AG09319 (cell line): ENCODE results near the gene ATOX1.
A peak's percentile ranks its signal among the peaks of the same experiment; 100 is the strongest.

Experiments used
- DNase-seq: peaks from one replicate; pipeline ENCODE4 v3.0.0-alpha.2; 2010; ENCODE audit warnings: low read depth; ENCODE audit errors: extremely low read depth
- TF ChIP-seq, protein P1 (sequence below): IDR thresholded peaks from 2 replicates; pipeline ENCODE4 v1.5.1; 2011; ENCODE audit warnings: low read depth, mild to moderate bottlenecking, inconsistent platforms, low read length, moderate library complexity

The ATOX1 gene

DNA sequence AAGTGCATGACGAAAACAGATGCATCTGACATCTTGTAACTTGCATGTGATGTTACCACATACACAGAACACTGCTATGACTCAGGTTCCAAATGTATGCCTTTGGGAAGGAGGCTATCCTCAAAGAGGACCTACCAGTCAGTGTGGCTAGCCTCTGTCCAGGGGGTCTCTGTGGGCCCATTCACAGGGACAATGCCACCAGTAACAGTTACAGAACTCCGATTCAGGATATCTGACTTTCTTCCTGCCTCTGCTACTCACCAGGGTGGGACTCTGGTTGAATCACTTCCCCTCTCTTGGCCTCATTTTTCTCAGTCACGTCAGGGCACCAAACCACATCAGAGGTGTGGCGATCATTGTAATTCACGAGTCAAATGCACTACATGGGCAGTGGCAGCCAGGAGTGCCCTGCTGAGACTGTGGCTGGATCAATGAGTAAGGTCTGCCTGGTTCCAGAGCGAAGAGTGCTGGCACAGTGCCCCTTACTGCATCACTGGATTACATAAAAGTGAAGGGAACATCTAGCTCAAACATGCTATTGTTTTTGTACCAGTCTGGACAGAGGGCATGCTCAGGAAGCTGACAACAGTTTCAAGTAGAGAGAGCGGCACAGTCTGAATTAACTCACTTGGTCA, 13.2 kb downstream of the ATOX1 start:
- TF ChIP-seq, protein P1, sequence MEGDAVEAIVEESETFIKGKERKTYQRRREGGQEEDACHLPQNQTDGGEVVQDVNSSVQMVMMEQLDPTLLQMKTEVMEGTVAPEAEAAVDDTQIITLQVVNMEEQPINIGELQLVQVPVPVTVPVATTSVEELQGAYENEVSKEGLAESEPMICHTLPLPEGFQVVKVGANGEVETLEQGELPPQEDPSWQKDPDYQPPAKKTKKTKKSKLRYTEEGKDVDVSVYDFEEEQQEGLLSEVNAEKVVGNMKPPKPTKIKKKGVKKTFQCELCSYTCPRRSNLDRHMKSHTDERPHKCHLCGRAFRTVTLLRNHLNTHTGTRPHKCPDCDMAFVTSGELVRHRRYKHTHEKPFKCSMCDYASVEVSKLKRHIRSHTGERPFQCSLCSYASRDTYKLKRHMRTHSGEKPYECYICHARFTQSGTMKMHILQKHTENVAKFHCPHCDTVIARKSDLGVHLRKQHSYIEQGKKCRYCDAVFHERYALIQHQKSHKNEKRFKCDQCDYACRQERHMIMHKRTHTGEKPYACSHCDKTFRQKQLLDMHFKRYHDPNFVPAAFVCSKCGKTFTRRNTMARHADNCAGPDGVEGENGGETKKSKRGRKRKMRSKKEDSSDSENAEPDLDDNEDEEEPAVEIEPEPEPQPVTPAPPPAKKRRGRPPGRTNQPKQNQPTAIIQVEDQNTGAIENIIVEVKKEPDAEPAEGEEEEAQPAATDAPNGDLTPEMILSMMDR: no peak
- no peak for DNase-seq

DNA sequence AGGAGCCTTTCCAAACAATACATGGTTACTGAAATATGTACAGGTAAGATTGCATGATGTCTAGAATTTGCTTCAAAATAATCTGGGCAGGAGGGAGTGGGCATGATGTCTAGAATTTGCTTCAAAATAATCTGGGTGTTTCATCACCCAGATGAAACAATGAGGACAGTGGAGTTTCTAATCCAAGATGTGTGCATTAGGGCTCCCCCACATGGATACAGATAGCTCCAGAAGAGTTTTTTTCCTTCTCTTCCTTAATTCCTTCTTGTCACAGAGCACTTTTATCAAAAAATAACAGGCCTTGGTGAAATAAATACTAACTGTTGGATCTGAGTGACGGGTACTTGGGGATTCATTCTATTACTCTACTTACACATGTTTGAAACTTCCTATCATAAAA, 14.9 kb downstream of the ATOX1 start:
- DNase-seq: no peak
- TF ChIP-seq, protein P1: peak; percentile 4

DNA sequence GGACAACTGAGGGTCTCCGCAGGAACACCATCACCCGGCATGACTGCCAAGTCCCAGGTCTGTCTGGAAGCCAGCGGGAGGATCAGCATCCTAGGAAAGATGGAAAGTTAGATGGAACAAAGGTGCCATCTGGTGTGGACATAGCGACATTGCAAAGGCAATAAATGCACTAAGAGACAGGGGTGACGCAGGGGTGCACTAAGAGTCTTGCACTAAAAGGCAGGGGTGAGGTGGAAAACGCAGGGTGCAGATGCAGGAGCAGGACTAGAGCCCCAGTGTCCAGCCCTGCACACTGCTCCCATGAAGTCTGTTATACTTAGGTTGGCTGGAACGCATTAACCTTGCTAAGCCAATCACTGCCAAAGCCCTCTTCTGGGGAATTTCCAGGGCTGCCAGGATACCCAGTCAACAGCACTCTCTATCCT, 15.5 kb downstream of the ATOX1 start:
- DNase-seq: no peak
- TF ChIP-seq, protein P1: peak; percentile 70

DNA sequence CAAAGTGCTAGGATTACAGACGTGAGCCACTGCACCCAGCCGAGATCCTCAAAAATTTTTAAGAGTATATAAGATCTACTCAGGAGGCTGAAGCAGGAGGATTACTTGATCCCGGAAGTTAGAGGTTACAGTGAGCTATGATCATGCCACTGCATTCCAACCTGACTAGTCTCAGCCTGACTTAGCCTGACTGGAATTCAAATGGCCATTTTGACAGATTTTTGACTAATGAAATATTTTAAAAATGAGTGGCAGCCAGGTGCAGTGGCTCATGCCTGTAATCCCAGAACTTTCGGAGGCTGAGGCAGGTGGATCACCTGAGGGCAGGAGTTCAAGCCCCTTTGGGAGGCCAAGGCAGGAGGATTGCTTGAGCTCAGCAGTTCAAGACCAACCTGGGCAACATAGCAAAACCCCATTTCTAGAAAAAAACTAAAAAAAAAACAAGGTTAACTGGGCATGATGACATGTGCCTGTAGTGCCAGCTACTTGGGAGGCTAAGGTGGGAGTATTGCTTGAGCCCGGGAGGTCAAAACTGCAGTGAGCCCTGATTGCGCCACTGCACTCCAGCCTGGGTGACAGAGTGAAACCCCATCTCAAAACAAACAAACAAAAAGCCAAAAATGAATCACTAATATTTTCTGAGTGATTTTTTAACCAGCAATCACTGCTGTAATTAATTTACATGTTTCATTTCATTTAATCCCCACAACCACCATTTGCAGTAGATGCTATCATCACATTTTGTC, 16.6 kb downstream of the ATOX1 start:
- DNase-seq: no peak
- TF ChIP-seq, protein P1: no peak

DNA sequence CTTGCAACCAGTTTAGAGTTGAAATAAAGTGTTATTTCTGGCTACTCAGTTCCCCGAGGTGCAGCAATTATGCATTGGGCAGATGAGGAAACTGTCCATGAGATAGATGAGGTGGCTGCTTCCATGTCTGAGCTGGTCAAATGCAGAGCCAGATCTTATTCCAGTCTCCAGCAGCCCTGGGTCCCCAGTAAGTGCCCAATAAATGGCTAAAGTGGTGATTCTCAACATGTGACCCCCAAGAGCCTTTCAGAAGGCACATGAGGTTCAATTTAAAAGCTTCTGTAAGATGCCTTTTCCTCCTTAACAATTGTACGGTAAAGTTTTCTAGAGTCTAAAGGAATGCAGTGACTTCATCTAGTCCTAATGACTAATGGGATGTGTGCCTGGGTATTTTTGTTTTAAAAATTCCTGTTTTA, 17.5 kb downstream of the ATOX1 start:
- DNase-seq: no peak
- TF ChIP-seq, protein P1: no peak

DNA sequence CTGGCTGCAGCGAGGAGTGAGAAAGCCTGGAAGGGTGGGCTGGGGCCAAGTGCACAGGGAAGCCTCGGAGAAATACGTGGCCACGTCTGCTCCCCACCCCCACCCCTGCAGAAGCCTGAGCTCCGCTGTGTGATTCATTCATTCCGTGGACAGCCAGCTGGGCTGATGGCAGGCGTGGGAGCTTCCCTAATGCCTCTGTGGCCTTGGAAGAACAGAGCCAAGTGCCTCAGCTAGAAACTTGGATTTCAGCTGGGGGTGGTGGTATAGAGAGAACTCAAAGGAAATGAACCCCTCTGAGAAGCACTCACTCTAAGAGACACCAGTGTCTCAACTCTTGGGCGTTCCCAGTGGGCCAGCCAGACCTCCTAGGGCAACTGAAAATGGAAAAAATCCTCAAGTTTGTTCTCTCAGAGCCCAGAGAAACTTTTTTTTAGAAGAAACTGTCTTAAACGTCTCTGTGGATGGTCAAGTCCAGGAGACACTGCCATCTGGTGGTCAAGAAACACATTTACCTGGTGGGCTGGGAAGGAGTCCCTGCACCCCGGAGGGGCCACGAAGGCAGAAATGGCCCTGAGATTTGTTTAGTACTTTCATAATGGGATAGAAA, 18.0 kb downstream of the ATOX1 start:
- peak; percentile 85 for DNase-seq

More for the DNA sequence above, 18.0 kb downstream of the ATOX1 start:
- TF ChIP-seq, protein P1: peak; percentile 76
